ENCODE measurements around the gene FBXO42. TPM values are rescaled to one million over a fixed set of nuclear protein-coding genes. Genes with fewer than 3 reads are reported as not detected.
A peak's percentile ranks its signal among the peaks of the same experiment; 100 is the strongest.
"Not testable (repeated sequence)": the region's sequence is repeated elsewhere in the genome, so short reads cannot be mapped to it uniquely, and the experiment has no call there.

FBXO42 gene
- total and polyA plus RNA-seq, 8 donors, result 4.3 to 35.4 (median 13.9) TPM

GRCh38 chr1:16226490-16227179 lies 125.6 kb downstream of the FBXO42 start:
- H3K4me1 ChIP-seq, result peaks cover 0 to 15% (median 11%) of the 10 kb centered on the region in 4 donors
- TF ChIP-seq CTCF (IDR thresholded peaks at IDR 0.05) (no peak), POLR2AphosphoS5 (IDR thresholded peaks at IDR 0.05) (peak in 1 of 3 donors; percentile 58)
- H3K9me3 ChIP-seq, result peaks cover 0 to 8% (median 0%) of the 10 kb centered on the region in 4 donors
- peaks cover 5 to 35% (median 17%) of the 10 kb centered on the region in 3 donors for H3K27me3 ChIP-seq
- WGBS, 5 donors, result 8 to 26% (median 18%) methylated on average over 26 to 46 of the region's 46 CpGs
- intact Hi-C loops (cut with DNase I; ENCODE audit: low total_unique reads), result no loop called here
- H3K36me3 ChIP-seq, result peaks cover 0 to 14% (median 3%) of the 10 kb centered on the region in 4 donors
- peak overlapping the region; percentile 30 to 65 (median 38) for H3K27ac ChIP-seq
- H3K4me3 ChIP-seq, result peak overlapping the region; percentile 28 to 37 (median 37)
- DNase-seq, result peak; percentile 80 to 84

- Histone ChIP-seq H3K9me3 (peaks cover 0 to 8% (median 0%) of the 10 kb centered on the region in 4 donors), H3K4me1 (peaks cover 0 to 15% (median 11%) of the 10 kb centered on the region in 4 donors), H3K27me3 (peaks cover 5 to 35% (median 17%) of the 10 kb centered on the region in 3 donors), H3K4me3 (peak overlapping the region in 2 of 4 donors; percentile 28 to 37), H3K27ac (peak overlapping the region in 3 of 5 donors; percentile 38 to 65 (median 50)), H3K36me3 (peaks cover 0 to 9% (median 0%) of the 10 kb centered on the region in 4 donors)
- TF ChIP-seq POLR2AphosphoS5 (IDR thresholded peaks at IDR 0.05) (no peak), CTCF (IDR thresholded peaks at IDR 0.05) (no peak), POLR2A (IDR thresholded peaks at IDR 0.05) (no peak), EP300 (IDR thresholded peaks at IDR 0.05) (no peak)
- no peak for DNase-seq
- 87 to 96% (median 93%) methylated on average over 4 to 7 of the region's 7 CpGs for WGBS, 5 donors
- intact Hi-C loops (cut with DNase I; ENCODE audit: low total_unique reads), result no loop called here
These were observed 126.2 kb downstream of the FBXO42 start for GRCh38 chr1:16226129-16226489.

GRCh38 chr1:16224472-16224871 lies 127.8 kb downstream of the FBXO42 start:
- Histone ChIP-seq H3K4me1 (peaks cover 0 to 15% (median 11%) of the 10 kb centered on the region in 4 donors), H3K4me3 (no peak overlapping the region), H3K9me3 (peaks cover 0 to 8% (median 0%) of the 10 kb centered on the region in 4 donors), H3K27me3 (peaks cover 5 to 35% (median 17%) of the 10 kb centered on the region in 3 donors), H3K36me3 (no peaks in the 10 kb centered on the region), H3K27ac (no peak overlapping the region)
- 77 to 92% (median 82%) methylated on average over 3 of the region's 3 CpGs for WGBS, 5 donors
- intact Hi-C loops (cut with DNase I; ENCODE audit: low total_unique reads), result no loop called here
- TF ChIP-seq POLR2AphosphoS5 (IDR thresholded peaks at IDR 0.05) (no peak), CTCF (IDR thresholded peaks at IDR 0.05) (no peak), POLR2A (IDR thresholded peaks at IDR 0.05) (no peak), EP300 (IDR thresholded peaks at IDR 0.05) (no peak)
- no peak for DNase-seq

GRCh38 chr1:16222716-16223115 lies 129.6 kb downstream of the FBXO42 start:
- 90 to 97% (median 93%) methylated on average over 14 of the region's 14 CpGs for WGBS, 5 donors

GRCh38 chr1:16221499-16221898 lies 130.8 kb downstream of the FBXO42 start:
- Histone ChIP-seq H3K9me3 (no peaks in the 10 kb centered on the region), H3K4me1 (peaks cover 12 to 26% (median 18%) of the 10 kb centered on the region in 4 donors), H3K27ac (no peak overlapping the region), H3K27me3 (peaks cover 0 to 14% (median 3%) of the 10 kb centered on the region in 3 donors), H3K36me3 (no peaks in the 10 kb centered on the region), H3K4me3 (no peak overlapping the region)
- TF ChIP-seq EP300 (IDR thresholded peaks at IDR 0.05) (no peak), POLR2AphosphoS5 (IDR thresholded peaks at IDR 0.05) (no peak), CTCF (IDR thresholded peaks at IDR 0.05) (no peak), POLR2A (IDR thresholded peaks at IDR 0.05) (no peak)
- intact Hi-C loops (cut with DNase I; ENCODE audit: low total_unique reads), result no loop called here
- no peak for DNase-seq
- 88 to 100% (median 97%) methylated on average over 1 of the region's 1 CpG for WGBS, 5 donors

More at GRCh38 chr1:16222716-16223115, 129.6 kb downstream of the FBXO42 start:
- Histone ChIP-seq H3K27me3 (peaks cover 5 to 27% (median 15%) of the 10 kb centered on the region in 3 donors), H3K4me1 (peaks cover 5 to 23% (median 18%) of the 10 kb centered on the region in 4 donors)
- H3K27ac ChIP-seq; DNase-seq; H3K9me3 ChIP-seq; H3K4me3 ChIP-seq; H3K36me3 ChIP-seq; intact Hi-C loops (cut with DNase I; ENCODE audit: low total_unique reads): not testable (repeated sequence)

Measured in stomach (tissue), 9 donors.